KMS-11 (cell line): Measurements from ENCODE around the gene KCNJ16.

ENCODE experiments used
- H2AFZ ChIP-seq: fragments of 200-600 bp; sonication (generic); 2 replicates; pipeline ENCODE4 v1.6.1; 2016; ENCODE audit warnings: antibody characterized with exemption, mixed run types, low read depth
- H3K27ac ChIP-seq: fragments of 200-600 bp; sonication (generic); 2 replicates; pipeline ENCODE4 v1.6.1; 2016; ENCODE audit warnings: mild to moderate bottlenecking, mixed run types
- H3K27me3 ChIP-seq: fragments of 200-600 bp; sonication (generic); 2 replicates; pipeline ENCODE4 v1.6.1; 2017; ENCODE audit warnings: mild to moderate bottlenecking, low read depth, mixed run types, moderate library complexity; ENCODE audit not compliant: insufficient read depth
- H3K36me3 ChIP-seq: fragments of 200-600 bp; sonication (generic); 2 replicates; pipeline ENCODE4 v1.6.1; 2017; ENCODE audit warnings: mild to moderate bottlenecking, mixed run types; ENCODE audit not compliant: insufficient read depth
- H3K4me1 ChIP-seq: fragments of 200-600 bp; sonication (generic); 2 replicates; pipeline ENCODE4 v1.6.1; 2016; ENCODE audit warnings: mild to moderate bottlenecking, low read depth, mixed run types; ENCODE audit not compliant: poor library complexity, severe bottlenecking
- H3K4me2 ChIP-seq: fragments of 200-600 bp; sonication (generic); 2 replicates; pipeline ENCODE4 v1.7.0; 2016; ENCODE audit warnings: mild to moderate bottlenecking, mixed run types
- H3K4me3 ChIP-seq: fragments of 200-600 bp; sonication (generic); IDR thresholded peaks from 2 replicates; pipeline ENCODE4 v1.6.1; 2017; ENCODE audit warnings: low read depth, low read length, mixed read lengths; ENCODE audit not compliant: insufficient read depth
- H3K79me2 ChIP-seq: fragments of 200-600 bp; sonication (generic); 2 replicates; pipeline ENCODE4 v1.6.1; 2016; ENCODE audit warnings: low read depth, mixed run types; ENCODE audit not compliant: insufficient read depth
- H3K9ac ChIP-seq: fragments of 200-600 bp; sonication (generic); 2 replicates; pipeline ENCODE4 v1.6.1; 2016; ENCODE audit warnings: mild to moderate bottlenecking, mixed run types
- H4K20me1 ChIP-seq: fragments of 200-600 bp; sonication (generic); 2 replicates; pipeline ENCODE4 v1.6.1; 2016; ENCODE audit warnings: mild to moderate bottlenecking, mixed run types; ENCODE audit not compliant: insufficient read depth
- CTCF ChIP-seq: fragments of 200-600 bp; sonication (generic); conservative IDR thresholded peaks from 2 replicates; pipeline ENCODE4 v1.6.1; 2017; ENCODE audit warnings: low read depth, mild to moderate bottlenecking, antibody characterized with exemption, low read length, moderate library complexity, mixed read lengths

KCNJ16 gene

GRCh38 chr17:70100983-70101382 lies 26.0 kb downstream of the KCNJ16 start:
- Histone ChIP-seq H4K20me1 (no peaks in the 10 kb centered on the region), H3K27me3 (no peaks in the 10 kb centered on the region), H3K36me3 (no peaks in the 10 kb centered on the region), H3K27ac (no peak overlapping the region), H3K4me3 (no peak overlapping the region), H3K9ac (no peak overlapping the region), H3K79me2 (no peaks in the 10 kb centered on the region), H2AFZ (no peak overlapping the region), H3K4me1 (no peaks in the 10 kb centered on the region), H3K4me2 (no peak overlapping the region)
- no peak for TF ChIP-seq CTCF

GRCh38 chr17:70102531-70102930 lies 27.5 kb downstream of the KCNJ16 start:
- Histone ChIP-seq H2AFZ (no peak overlapping the region), H4K20me1 (no peaks in the 10 kb centered on the region), H3K79me2 (no peaks in the 10 kb centered on the region), H3K4me3 (no peak overlapping the region), H3K27me3 (no peaks in the 10 kb centered on the region), H3K4me1 (no peaks in the 10 kb centered on the region), H3K27ac (no peak overlapping the region), H3K36me3 (no peaks in the 10 kb centered on the region), H3K4me2 (no peak overlapping the region), H3K9ac (no peak overlapping the region)
- TF ChIP-seq CTCF = no peak

GRCh38 chr17:70104791-70105523 lies 29.9 kb downstream of the KCNJ16 start:
- Histone ChIP-seq H3K79me2 (no peaks in the 10 kb centered on the region), H3K36me3 (no peaks in the 10 kb centered on the region), H3K4me2 (no peak overlapping the region), H3K4me3 (no peak overlapping the region), H3K27ac (no peak overlapping the region), H3K27me3 (no peaks in the 10 kb centered on the region), H3K9ac (no peak overlapping the region), H3K4me1 (no peaks in the 10 kb centered on the region), H2AFZ (no peak overlapping the region), H4K20me1 (no peaks in the 10 kb centered on the region)
- no peak for TF ChIP-seq CTCF

- Histone ChIP-seq H3K36me3 (no peaks in the 10 kb centered on the region), H3K4me2 (no peak overlapping the region), H3K9ac (no peak overlapping the region), H4K20me1 (no peaks in the 10 kb centered on the region), H3K27me3 (no peaks in the 10 kb centered on the region), H3K4me3 (no peak overlapping the region), H3K79me2 (no peaks in the 10 kb centered on the region), H3K4me1 (no peaks in the 10 kb centered on the region), H2AFZ (no peak overlapping the region), H3K27ac (no peak overlapping the region)
- TF ChIP-seq CTCF = no peak
These were observed 30.6 kb downstream of the KCNJ16 start for GRCh38 chr17:70105641-70106040.
